K562 (cell line): ENCODE measurements around the gene PCSK7.
"Not testable (repeated sequence)": the region's sequence is repeated elsewhere in the genome, so short reads cannot be mapped to it uniquely, and the experiment has no call there.

ENCODE experiments used
- CBFB ChIP-seq: sonication (generic); formaldehyde crosslinking; IDR thresholded peaks from 2 replicates; pipeline ENCODE4 v1.4.0; 2020; ENCODE audit warnings: mild to moderate bottlenecking, missing genetic modification reagents
- FOXP1 ChIP-seq: sonication (generic); formaldehyde crosslinking; IDR thresholded peaks from 2 replicates; pipeline ENCODE4 v1.8.0; 2022; ENCODE audit warnings: mild to moderate bottlenecking, missing genetic modification reagents
- RBM14 ChIP-seq: fragments of 200-400 bp; formaldehyde crosslinking; IDR thresholded peaks from 2 replicates; pipeline ENCODE4 v1.6.1; 2018; ENCODE audit warnings: low read depth, mild to moderate bottlenecking, low read length, moderate library complexity, borderline replicate concordance; ENCODE audit not compliant: insufficient read depth
- ZNF224 ChIP-seq: sonication (generic); formaldehyde crosslinking; IDR thresholded peaks from 2 replicates; pipeline ENCODE4 v1.8.0; 2022; ENCODE audit warnings: mild to moderate bottlenecking, missing genetic modification reagents
- ZNF274 ChIP-seq: IDR thresholded peaks from 2 replicates; pipeline ENCODE4 v1.6.1; 2011; ENCODE audit warnings: low read depth, mild to moderate bottlenecking, low read length, moderate library complexity, borderline replicate concordance
- TF ChIP-seq, protein P1 (sequence below): sonication (generic); formaldehyde crosslinking; IDR thresholded peaks from 2 replicates; pipeline ENCODE4 v1.8.0; 2022; ENCODE audit warnings: missing genetic modification reagents, mild to moderate bottlenecking, borderline replicate concordance

- not testable (repeated sequence) for TF ChIP-seq ZNF224 (CRISPR knock-in tag); ZNF274; FOXP1 (CRISPR knock-in tag); CBFB (CRISPR knock-in tag); RBM14
- TF ChIP-seq, protein P1, sequence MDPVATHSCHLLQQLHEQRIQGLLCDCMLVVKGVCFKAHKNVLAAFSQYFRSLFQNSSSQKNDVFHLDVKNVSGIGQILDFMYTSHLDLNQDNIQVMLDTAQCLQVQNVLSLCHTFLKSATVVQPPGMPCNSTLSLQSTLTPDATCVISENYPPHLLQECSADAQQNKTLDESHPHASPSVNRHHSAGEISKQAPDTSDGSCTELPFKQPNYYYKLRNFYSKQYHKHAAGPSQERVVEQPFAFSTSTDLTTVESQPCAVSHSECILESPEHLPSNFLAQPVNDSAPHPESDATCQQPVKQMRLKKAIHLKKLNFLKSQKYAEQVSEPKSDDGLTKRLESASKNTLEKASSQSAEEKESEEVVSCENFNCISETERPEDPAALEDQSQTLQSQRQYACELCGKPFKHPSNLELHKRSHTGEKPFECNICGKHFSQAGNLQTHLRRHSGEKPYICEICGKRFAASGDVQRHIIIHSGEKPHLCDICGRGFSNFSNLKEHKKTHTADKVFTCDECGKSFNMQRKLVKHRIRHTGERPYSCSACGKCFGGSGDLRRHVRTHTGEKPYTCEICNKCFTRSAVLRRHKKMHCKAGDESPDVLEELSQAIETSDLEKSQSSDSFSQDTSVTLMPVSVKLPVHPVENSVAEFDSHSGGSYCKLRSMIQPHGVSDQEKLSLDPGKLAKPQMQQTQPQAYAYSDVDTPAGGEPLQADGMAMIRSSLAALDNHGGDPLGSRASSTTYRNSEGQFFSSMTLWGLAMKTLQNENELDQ (CRISPR knock-in tag): not testable (repeated sequence)
These were observed 24.4 kb downstream of the PCSK7 start for GRCh38 chr11:117207481-117207880.
